ENCODE results near the gene SPDYC. TPM values are rescaled to one million over a fixed set of nuclear protein-coding genes. Genes with fewer than 3 reads are reported as not detected.

The SPDYC gene
- total RNA-seq, 1 donor from 2014 or later = not detected

- no peak for DNase-seq (ENCODE audit: low read depth)
Observed at GRCh38 chr11:65221026-65221425, 51.0 kb downstream of the SPDYC start.

Small RNA genes lying within 50 kb of the gene (microRNA-seq; reads per million reads assigned to microRNA genes)
- gene MIR6751 = not detected

Other genes starting within 250 kb of the SPDYC start
- gene PPP2R5B, start 245.5 kb upstream of the SPDYC start, total RNA-seq = 32.1 and 39.0 TPM in 2 replicates
- not detected in 2 replicates for gene GPHA2, start 234.3 kb upstream of the SPDYC start, total RNA-seq
- not detected in 2 replicates for gene MAJIN, start 198.1 kb upstream of the SPDYC start, total RNA-seq
- 0.21 and 1.2 TPM in 2 replicates for gene BATF2, start 173.3 kb upstream of the SPDYC start, total RNA-seq
- gene ARL2, start 156.1 kb upstream of the SPDYC start, total RNA-seq = 134 TPM in 2 replicates
- 12.5 and 21.3 TPM in 2 replicates for gene SNX15, start 142.8 kb upstream of the SPDYC start, total RNA-seq
- gene SAC3D1, start 129.0 kb upstream of the SPDYC start, total RNA-seq = 20.4 and 32.5 TPM in 2 replicates
- gene NAALADL1, start 111.7 kb upstream of the SPDYC start, total RNA-seq = not detected in 2 replicates
- gene CDCA5, start 86.2 kb upstream of the SPDYC start, total RNA-seq = 0.75 and 1.8 TPM in 2 replicates
- 39.8 and 48.1 TPM in 2 replicates for gene ZFPL1, start 86.0 kb upstream of the SPDYC start, total RNA-seq
- 158 and 214 TPM in 2 replicates for gene VPS51, start 74.0 kb upstream of the SPDYC start, total RNA-seq
- 17.3 and 30.3 TPM in 2 replicates for gene TM7SF2, start 58.4 kb upstream of the SPDYC start, total RNA-seq
- gene ZNHIT2, start 52.5 kb upstream of the SPDYC start, total RNA-seq = 13.4 and 18.3 TPM in 2 replicates
- 163 and 184 TPM in 2 replicates for gene FAU, start 48.1 kb upstream of the SPDYC start, total RNA-seq
- 37.6 and 44.2 TPM in 2 replicates for gene MRPL49, start 47.9 kb upstream of the SPDYC start, total RNA-seq
- gene SYVN1, start 35.7 kb upstream of the SPDYC start, total RNA-seq = 25.1 and 29.2 TPM in 2 replicates
- 130 and 149 TPM in 2 replicates for gene CAPN1, start 11.7 kb downstream of the SPDYC start, total RNA-seq
- gene POLA2, start 91.7 kb downstream of the SPDYC start, total RNA-seq = 3.2 and 4.5 TPM in 2 replicates
- gene CDC42EP2, start 144.6 kb downstream of the SPDYC start, total RNA-seq = 45.1 and 47.2 TPM in 2 replicates
- 35.0 and 37.1 TPM in 2 replicates for gene DPF2, start 163.6 kb downstream of the SPDYC start, total RNA-seq
- gene TIGD3, start 184.5 kb downstream of the SPDYC start, total RNA-seq = 0.72 and 0.73 TPM in 2 replicates
- gene SLC25A45, start 212.4 kb downstream of the SPDYC start, total RNA-seq = 2.9 and 4.6 TPM in 2 replicates
- gene FRMD8, start 216.4 kb downstream of the SPDYC start, total RNA-seq = 36.2 and 49.1 TPM in 2 replicates